Hematopoietic multipotent progenitor cell treated with erythropoietin and hydrocortisone succinate and interleukin-3 and kit ligand, for 15 days (in vitro differentiated cells): Measurements from ENCODE around the gene NLK.
"Not testable (repeated sequence)": the region's sequence is repeated elsewhere in the genome, so short reads cannot be mapped to it uniquely, and the experiment has no call there.

Experiments used
- DNase-seq: peaks from one replicate; pipeline ENCODE4 v3.0.0-alpha.2; 2015; ENCODE audit warnings: low spot score

NLK gene

DNA sequence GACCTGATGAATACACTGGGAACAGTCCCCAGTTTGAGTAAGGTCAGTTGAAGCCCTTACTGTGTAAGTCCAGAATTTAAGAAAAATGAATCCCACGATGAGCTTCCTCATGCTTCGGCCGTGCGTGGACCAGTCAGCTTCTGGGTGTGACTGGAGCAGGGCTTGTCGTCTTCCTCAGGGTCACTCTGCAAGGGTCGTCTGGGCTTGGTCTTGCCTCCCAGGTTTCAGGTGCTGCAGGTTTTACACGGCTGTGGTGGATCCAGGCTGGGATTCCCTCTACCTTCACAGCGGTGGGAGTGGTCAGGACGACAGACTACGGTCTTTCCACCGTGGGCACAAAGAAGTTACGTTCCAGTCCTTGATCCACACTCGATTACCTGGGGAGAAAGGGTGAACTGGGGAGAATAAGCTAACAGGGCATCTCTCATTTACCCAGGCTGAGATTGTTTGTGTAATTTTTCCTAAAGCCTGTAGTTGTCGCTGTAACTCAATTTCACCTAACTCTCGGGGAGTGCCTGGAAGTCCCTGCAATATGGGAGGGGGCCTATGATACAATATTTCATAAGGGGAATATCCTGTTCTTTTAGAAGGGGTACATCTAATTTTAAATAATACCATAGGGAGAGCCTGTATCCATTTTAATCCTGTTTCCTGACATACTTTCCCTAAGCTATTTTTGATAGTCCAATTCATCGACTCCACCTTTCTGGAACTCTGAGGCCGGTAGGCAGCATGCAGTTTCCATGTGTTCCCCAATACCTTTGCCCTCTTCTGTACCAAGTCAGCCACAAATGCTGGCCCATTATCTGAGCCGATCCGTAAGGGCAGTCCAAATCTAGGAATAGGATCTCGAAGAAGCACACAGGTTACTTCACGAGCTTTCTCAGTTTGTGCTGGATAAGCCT is 190.7 kb downstream of the NLK start:
- DNase-seq, result not testable (repeated sequence)

DNA sequence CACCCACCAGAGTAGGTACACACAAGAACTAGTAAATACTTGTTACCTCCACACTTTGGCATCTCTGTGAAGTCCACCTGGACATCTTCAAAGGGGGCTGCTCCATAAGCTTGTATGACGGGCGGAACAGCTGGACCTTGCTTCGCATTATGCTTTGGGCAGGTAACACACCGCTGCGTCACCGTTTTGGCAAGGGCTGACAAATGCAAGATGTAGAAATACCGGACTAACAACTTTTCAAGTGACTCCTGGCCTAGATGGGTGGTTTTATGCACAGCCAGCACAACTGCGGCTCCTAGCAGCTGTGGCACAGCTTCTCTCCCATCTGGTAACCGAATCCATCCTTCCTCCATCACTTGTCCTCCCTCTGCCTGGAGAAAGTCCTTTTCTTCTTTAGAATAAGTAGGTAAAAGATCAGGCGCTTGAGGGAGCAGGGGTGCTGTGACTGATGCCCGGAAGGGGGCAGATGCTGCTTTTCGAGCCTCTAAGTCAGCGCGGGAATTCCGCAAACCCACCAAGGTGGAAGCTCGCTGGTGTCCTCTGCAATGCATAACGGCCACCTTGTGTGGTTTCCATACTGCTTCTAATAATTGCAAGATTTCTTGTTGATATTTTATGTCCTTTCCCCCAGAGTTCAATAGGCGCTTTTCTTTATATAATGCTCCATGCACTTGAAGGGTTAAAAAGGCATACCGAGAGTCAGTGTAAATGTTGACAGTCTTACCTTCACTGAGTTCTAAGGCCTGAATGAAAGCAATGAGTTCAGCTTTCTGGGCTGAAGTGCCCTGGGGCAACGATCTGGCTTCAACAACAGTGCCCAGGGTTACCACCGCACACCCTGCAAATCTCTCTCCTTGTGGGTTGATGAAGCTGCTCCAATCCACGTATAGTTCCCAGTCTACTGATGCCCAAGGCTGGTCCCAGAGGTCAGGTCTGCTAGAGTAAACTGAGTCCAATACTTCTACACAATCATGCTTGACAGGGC is 191.7 kb downstream of the NLK start:
- not testable (repeated sequence) for DNase-seq

DNA sequence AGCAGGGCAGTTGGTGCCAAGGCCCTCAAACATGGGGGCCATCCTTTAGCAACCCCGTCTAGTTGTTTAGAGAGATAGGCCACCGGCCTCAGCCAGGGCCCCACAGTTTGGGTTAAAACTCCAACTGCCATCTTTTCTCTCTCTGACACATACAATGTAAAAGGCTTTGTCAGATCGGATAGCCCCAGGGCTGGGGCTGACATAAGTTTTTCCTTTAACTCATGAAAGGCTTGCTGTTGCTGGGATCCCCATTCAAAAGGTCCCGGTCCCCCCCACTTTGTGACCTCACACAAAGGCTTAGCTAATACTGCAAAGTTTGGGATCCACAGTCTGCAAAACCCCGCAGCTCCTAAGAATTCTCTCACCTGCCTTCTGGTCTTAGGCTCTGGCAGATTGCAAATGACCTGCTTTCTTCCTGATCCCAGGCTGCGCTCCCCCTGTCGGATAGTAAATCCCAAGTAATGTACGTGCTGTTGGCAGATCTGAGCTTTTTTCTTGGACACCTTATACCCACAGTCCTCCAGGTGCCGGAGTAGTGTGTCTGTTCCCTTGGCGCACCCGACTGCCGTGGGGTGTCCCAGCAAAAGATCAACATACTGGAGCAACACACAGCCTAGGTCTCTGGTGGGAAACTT is 192.7 kb downstream of the NLK start:
- not testable (repeated sequence) for DNase-seq

DNA sequence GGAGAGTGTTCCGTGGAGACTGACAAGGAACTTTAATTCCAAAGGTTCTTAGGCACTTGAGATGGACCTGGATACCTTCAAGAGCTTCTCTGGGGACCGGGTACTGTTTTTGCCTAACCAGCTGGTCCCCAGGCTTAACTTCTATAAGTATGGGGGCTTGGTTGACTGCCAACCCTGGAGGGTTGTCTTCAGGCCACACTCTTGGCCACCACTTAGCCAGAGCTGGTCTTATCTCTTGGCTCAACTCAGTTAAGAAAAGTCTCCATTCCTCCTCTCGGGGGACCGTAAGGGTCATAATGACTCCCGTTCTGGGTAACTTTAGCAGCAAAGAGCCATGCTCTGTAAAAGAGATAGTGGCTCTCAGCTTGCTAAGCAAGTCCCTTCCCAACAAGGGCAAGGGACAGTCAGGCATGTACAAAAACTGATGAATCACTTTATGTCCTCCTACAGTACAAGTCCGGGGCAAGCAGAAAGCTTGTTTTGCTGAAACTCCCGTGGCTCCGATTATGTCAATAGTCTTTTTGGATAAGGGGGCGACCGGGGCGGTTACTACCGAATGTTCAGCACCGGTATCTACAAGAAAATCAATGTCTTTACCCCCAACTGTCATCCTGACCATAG is 193.7 kb downstream of the NLK start:
- not testable (repeated sequence) for DNase-seq

DNA sequence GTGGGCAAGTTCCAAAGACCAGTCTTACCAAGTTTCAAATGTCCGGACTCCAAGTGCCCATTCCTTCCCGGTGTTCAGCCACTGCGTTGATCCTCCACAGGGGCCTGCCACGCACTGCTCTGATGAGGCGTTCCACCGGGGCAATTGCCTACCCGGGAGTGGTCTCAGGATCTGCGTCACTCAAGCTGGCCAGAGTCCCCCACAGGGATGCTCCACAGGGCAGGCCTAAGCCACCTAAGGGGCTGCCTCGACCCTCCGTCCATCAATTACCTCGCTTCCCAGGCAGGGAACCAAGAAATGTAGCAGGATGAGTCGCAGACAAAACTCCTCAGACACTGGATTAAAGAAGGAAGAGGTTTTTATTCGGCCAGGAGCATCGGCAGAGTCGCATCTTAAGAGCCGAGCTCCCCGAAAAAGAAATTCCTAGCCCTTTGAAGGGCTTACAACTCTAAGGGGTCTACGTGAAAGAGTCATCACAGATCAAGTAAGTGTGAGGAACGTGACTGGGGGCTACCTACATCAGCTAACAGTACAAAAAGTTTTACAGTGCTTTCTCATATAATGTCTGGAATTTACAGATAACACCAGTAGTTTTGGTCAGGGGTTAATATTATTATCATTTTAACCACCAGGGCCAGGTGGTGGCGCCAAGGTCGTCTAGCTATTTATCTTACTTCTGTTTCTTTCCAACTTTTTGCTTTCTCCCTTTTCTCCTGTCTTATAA is 196.2 kb downstream of the NLK start:
- DNase-seq, result peak; percentile 37

DNA sequence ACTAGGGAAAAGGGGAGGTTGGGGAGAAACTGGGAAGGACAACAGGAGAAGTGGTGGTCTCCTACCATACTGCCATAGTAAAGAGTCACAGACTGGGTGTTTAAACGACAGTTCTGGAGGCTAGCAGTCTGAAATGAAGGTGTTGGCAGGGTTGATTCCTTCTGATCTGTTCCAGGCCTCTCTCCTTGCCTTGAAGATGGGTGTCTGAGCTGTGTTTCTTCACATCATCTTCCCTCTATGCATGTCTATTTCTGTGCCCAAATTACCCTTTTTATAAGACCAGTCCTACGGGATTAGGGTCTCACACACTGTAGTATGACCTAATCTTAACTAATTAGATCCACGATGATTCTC is 196.8 kb downstream of the NLK start:
- DNase-seq, result peak; percentile 21

DNA sequence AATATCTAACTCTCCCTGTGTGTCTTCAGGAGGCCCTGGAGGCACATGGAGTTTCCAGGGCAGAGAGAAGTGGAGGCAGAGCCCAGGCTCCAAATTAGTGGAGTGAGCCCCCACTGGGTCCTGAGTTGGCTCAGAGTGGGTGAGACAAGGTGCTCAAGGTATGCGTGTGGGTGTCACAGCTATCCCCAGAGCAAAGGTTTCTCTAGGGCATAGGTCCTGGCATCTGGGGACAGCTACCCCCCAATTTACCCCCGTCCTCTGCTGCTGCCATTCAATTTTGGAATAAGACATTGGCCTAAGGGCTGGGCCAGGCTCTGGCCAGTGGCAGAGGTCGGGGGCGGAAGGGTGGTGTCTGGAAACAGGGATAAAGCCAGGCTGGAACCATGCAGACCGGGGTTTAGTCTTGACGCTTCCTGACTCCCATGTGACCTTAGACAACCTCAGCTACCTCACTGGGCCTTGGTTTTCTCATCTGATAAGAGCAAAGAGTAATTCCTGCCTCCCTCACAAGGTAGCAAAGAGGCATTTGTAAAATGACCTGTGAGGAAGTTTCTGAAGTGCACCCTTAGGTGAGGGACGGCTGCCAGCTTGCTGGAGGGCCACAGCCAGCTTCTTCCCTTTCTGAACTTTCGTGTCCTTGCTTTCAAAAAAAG is 198.3 kb downstream of the NLK start:
- no peak for DNase-seq

DNA sequence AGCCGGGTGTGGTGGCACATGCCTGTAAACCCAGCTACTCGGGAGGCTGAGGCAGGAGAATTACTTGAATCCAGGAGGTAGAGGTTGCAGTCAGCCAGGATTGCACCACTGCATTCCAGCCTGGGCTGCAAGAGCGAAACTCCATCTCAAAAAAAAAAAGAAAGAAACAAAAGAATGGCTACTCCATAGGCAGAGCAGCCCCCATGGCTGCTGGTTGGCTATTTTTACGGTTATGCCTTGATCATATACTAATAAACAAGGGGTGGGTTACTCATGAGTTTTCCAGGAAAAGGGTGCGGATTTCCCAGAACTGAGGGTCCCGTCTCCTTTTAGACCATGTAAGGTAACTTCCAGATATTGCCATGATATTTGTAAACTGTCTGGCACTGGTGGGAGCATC is 200.3 kb downstream of the NLK start:
- no peak for DNase-seq

DNA sequence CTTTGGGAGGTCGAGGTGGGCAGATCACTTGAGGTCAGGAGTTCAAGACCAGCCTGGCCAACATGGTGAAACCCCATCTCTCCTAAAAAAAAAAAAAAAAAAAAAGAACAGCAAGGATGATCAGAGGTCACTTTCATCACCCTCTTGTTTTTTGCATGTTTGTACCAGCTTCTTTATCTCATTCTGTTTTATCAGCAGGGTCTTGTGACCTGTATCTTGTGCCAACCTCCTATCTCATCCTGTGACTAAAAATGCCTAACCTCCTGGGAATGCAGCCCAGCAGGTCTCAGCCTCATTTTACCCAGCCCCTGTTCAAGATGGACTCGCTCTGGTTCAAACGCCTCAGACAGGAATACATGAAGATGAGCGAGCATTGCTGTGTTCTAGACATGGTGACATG is 200.8 kb downstream of the NLK start:
- DNase-seq, result not testable (repeated sequence)

DNA sequence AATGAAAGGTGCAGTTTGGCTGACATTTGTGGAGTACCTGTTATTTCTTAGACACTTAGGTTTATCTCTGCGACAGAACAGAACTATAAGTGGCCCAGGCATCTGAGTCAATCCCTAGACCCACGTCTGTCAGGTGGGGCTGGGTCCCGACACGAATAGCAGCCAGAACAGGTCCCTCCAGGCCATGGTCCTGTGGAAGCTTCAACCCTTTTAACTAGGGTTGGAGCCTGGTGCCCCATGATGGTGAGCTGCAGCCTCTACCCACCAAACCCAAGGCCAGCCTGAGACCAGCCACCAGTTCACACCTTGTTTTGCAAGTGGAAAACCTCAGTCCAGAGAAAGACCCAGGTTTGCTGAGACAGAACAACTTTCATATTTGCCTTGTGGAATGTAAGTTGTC is 202.0 kb downstream of the NLK start:
- DNase-seq, result no peak
